CD4-positive, alpha-beta T cell treated with Interferon gamma for 1 hour (primary cell): ENCODE measurements around the gene SYT14.
"Not testable (repeated sequence)": the region's sequence is repeated elsewhere in the genome, so short reads cannot be mapped to it uniquely, and the experiment has no call there.

Source experiments
- DNase-seq: peaks from one replicate; pipeline ENCODE4 v3.0.0-alpha.2; 2020

The SYT14 gene

GRCh38 chr1:210124736-210125135 is 186.7 kb downstream of the SYT14 start:
- no peak for DNase-seq

- no peak for DNase-seq
These were observed 187.1 kb downstream of the SYT14 start for GRCh38 chr1:210125143-210125542.

GRCh38 chr1:210129092-210129491 is 191.1 kb downstream of the SYT14 start:
- DNase-seq = no peak

GRCh38 chr1:210129759-210130158 is 191.7 kb downstream of the SYT14 start:
- no peak for DNase-seq

- no peak for DNase-seq
These were observed 194.6 kb downstream of the SYT14 start for GRCh38 chr1:210132582-210132981.

- DNase-seq = no peak
These were observed 205.5 kb downstream of the SYT14 start for GRCh38 chr1:210143465-210144062.

GRCh38 chr1:210144736-210145135 is 206.7 kb downstream of the SYT14 start:
- no peak for DNase-seq

GRCh38 chr1:210151052-210151672 is 213.1 kb downstream of the SYT14 start:
- DNase-seq = no peak

- no peak for DNase-seq
These were observed 221.2 kb downstream of the SYT14 start for GRCh38 chr1:210159211-210159610.

- DNase-seq = no peak
These were observed 232.2 kb downstream of the SYT14 start for GRCh38 chr1:210170220-210170619.

- DNase-seq = no peak
These were observed 236.1 kb downstream of the SYT14 start for GRCh38 chr1:210174133-210174532.

GRCh38 chr1:210185063-210185462 is 247.0 kb downstream of the SYT14 start:
- no peak for DNase-seq

GRCh38 chr1:210187849-210188606 is 250.0 kb downstream of the SYT14 start:
- DNase-seq = not testable (repeated sequence)

GRCh38 chr1:210189426-210189825 is 251.4 kb downstream of the SYT14 start:
- DNase-seq = no peak

GRCh38 chr1:210195635-210196160 is 257.7 kb downstream of the SYT14 start:
- DNase-seq = no peak

GRCh38 chr1:210196266-210196665 is 258.2 kb downstream of the SYT14 start:
- not testable (repeated sequence) for DNase-seq

- no peak for DNase-seq
These were observed 260.8 kb downstream of the SYT14 start for GRCh38 chr1:210198840-210199239.

- DNase-seq = no peak
These were observed 262.2 kb downstream of the SYT14 start for GRCh38 chr1:210200124-210200736.

- DNase-seq = no peak
These were observed 263.7 kb downstream of the SYT14 start for GRCh38 chr1:210201681-210202080.

- DNase-seq = no peak
These were observed 269.8 kb downstream of the SYT14 start for GRCh38 chr1:210207597-210208450.

GRCh38 chr1:210213335-210213734 is 275.3 kb downstream of the SYT14 start:
- no peak for DNase-seq
